Measurements from ENCODE around the gene CDKL4.

DNA sequence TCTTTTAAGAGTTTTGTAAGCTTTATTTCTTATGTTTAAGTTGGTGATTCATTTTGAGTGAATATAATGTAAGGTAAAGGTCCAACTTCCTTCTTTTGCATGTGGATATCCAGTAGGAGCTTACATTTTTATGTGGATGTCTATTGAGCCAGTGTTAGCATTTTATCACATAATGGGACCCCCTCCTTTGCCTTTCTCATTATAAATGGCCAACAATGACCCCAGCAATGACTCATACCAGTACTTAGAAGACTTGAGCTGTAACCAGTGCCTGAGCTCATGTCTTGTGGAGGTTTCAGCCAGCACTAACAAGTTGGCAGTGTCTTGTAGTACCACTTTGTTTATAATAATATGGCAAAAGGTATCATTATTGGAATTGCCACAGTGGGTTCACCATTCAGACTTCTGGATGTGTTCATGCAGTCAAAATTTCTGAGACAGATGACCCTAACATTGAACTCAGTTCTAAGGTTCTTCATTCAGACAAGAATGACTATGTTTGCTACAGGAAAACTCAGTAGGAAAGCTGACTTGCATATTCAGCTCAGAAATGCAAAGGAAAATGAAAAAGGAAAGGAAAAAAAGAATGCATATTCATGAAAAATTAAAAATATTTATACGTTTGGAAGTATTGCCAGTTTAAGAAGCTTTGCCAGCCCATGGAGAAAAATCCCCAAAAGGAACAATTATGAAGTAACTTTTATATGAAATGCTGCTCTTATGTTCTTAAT is 41.0 kb downstream of the CDKL4 start:
- TF ChIP-seq POLR2A (IDR thresholded peaks at IDR 0.05; ENCODE audit: low read depth, low read length), result no peak
- TF ChIP-seq TAF1 (IDR thresholded peaks at IDR 0.05; ENCODE audit: low read depth, low read length), result no peak
- TF ChIP-seq POLR2AphosphoS5 (IDR thresholded peaks at IDR 0.05; ENCODE audit: low read depth, low read length), result no peak

All from GM12891 (cell line).